NT2/D1 (cell line): ENCODE results near the gene SFSWAP.
A peak's percentile ranks its signal among the peaks of the same experiment; 100 is the strongest.

ENCODE experiments used
- DNase-seq: peaks from one replicate; pipeline ENCODE4 v3.0.0-alpha.2; 2011; ENCODE audit warnings: low read depth, low spot score
- H3K27me3 ChIP-seq: 2 replicates; pipeline ENCODE4 v1.6.0; 2011; ENCODE audit warnings: mild to moderate bottlenecking; ENCODE audit not compliant: insufficient read length, insufficient read depth
- H3K36me3 ChIP-seq: 2 replicates; pipeline ENCODE4 v1.6.1; 2011; ENCODE audit warnings: mild to moderate bottlenecking, low read length, mixed read lengths; ENCODE audit not compliant: insufficient read depth, insufficient read length
- H3K4me1 ChIP-seq: 2 replicates; pipeline ENCODE4 v1.5.1; 2011; ENCODE audit not compliant: insufficient read depth, insufficient read length
- H3K4me3 ChIP-seq: 2 replicates; pipeline ENCODE4 v1.5.1; 2011; ENCODE audit warnings: low read depth; ENCODE audit not compliant: insufficient read length
- H3K9ac ChIP-seq: 2 replicates; pipeline ENCODE4 v1.6.0; 2011; ENCODE audit warnings: low read depth; ENCODE audit not compliant: insufficient read length
- H3K9me3 ChIP-seq: 2 replicates; pipeline ENCODE4 v1.5.1; 2011; ENCODE audit warnings: mild to moderate bottlenecking, low read length; ENCODE audit not compliant: insufficient read depth
- SUZ12 ChIP-seq: IDR thresholded peaks from 2 replicates; pipeline ENCODE4 v1.6.1; 2011; ENCODE audit not compliant: insufficient read length, insufficient read depth; ENCODE audit errors: extremely low read depth
- YY1 ChIP-seq: IDR thresholded peaks from 2 replicates; pipeline ENCODE4 v1.6.1; 2011; ENCODE audit not compliant: insufficient read length, insufficient read depth
- ZNF274 ChIP-seq: IDR thresholded peaks from 2 replicates; pipeline ENCODE4 v1.6.1; 2011; ENCODE audit warnings: mild to moderate bottlenecking, low read depth, low read length

SFSWAP gene

DNA sequence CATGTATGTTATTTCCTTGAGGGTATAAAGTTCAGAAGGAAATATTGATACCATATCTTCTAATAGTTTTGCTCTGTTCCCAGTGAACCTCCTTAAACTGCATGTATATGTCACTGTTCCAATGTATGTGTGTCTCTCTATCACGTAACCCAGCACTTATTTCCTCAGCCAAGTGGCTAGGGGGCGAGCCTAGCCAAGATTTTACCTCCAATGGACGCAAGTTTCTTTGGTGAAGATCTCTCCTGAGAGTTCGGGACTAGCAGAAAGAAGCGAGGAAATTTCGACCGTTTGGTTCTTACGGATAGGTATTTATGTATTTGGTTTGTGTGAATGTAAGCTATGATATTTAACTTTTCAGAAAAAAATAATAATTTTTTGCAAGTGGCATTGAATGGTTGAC, 2.5 kb downstream of the SFSWAP start:
- Histone ChIP-seq H3K36me3 (peaks cover 60% of the 10 kb centered on the region), H3K4me3 (no peak overlapping the region), H3K4me1 (no peaks in the 10 kb centered on the region), H3K9me3 (no peaks in the 10 kb centered on the region), H3K9ac (no peak overlapping the region), H3K27me3 (no peaks in the 10 kb centered on the region)
- DNase-seq: no peak
- TF ChIP-seq YY1: no peak
- no peak for TF ChIP-seq ZNF274

DNA sequence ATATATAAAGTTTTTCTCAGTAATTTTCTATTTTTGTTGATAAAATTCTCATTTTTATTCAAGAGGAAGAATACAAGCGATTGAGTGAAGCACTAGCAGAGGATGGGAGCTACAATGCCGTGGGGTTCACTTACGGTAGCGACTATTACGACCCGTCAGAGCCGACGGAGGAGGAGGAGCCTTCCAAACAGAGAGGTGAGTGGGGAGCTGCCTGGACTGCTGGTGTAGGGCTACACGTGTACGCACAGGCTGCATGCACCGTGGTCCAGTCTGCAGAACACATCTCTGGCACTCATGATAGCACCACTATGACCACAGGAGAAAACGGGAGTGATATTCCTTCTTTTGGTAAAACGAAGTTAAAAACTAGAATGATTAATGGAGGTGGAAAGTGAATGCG, 3.9 kb downstream of the SFSWAP start:
- H3K9ac ChIP-seq: no peak overlapping the region
- no peak overlapping the region for H3K4me3 ChIP-seq
- no peaks in the 10 kb centered on the region for H3K4me1 ChIP-seq
- no peak for DNase-seq
- H3K36me3 ChIP-seq: peaks cover 74% of the 10 kb centered on the region
- TF ChIP-seq ZNF274 (no peak), SUZ12 (no peak), YY1 (no peak)
- H3K27me3 ChIP-seq: no peaks in the 10 kb centered on the region
- no peaks in the 10 kb centered on the region for H3K9me3 ChIP-seq

DNA sequence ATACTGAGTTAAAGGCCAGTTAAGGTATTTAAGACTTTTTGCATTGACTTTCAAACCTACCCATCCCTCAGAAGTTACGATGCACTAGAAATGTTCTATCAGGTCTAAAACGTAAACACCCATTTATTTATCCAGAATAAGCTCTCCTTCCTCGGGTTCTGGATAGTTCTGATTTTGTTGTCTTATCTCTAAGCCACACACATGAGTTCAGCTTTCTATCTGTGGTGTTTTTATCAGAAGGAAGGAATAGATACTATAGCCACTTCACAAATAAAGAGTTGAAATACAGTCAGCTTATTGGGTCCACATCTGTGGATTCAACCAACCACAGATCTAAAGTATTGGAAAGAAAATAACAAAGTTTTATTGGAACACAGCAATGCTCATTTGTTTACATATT, 5.4 kb downstream of the SFSWAP start:
- peaks cover 89% of the 10 kb centered on the region for H3K36me3 ChIP-seq
- no peak overlapping the region for H3K4me3 ChIP-seq
- no peaks in the 10 kb centered on the region for H3K9me3 ChIP-seq
- DNase-seq: no peak
- no peaks in the 10 kb centered on the region for H3K27me3 ChIP-seq
- no peak overlapping the region for H3K9ac ChIP-seq
- TF ChIP-seq SUZ12: no peak
- TF ChIP-seq ZNF274: no peak
- no peak for TF ChIP-seq YY1
- H3K4me1 ChIP-seq: no peaks in the 10 kb centered on the region

DNA sequence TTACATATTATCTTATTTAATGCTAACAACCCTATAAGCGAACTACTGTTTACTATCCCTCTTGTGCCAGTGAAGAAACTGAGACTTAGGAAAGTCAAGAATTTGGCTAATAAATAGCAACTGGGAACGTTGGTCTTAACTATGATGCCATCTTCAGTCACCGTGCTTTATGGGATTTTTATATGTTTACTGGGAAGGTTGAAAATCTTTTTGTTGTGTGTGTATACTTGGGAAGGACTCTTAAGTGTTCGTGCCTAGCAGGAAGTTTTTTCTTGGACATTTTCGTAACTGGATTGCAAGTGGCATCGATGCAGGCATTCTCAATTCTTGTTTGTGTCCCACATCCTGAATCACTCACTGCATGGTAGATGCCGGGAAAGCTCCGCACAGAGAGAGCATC, 9.4 kb downstream of the SFSWAP start:
- Histone ChIP-seq H3K9me3 (no peaks in the 10 kb centered on the region), H3K36me3 (peaks cover 79% of the 10 kb centered on the region), H3K4me3 (no peak overlapping the region), H3K9ac (no peak overlapping the region), H3K27me3 (no peaks in the 10 kb centered on the region), H3K4me1 (no peaks in the 10 kb centered on the region)
- TF ChIP-seq YY1 (no peak), SUZ12 (no peak), ZNF274 (no peak)
- DNase-seq: no peak

DNA sequence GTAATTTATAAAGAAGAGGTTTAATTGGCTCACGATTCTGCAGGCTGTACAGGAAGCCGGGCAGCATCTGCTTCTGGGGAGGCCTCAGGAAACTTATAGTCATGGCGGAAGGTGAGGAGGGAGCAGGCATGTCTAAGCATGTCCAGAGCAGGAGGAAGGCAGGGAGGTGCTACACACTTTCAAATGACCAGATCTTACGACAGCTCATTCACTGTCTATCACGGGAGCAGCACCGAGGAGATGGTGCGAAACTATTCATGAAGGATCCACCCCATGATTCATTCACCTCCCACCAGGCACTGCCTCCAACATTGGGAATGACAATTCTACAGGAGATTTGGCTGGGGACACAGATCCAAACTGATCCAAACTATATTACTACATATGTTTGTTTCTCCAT, 10.0 kb downstream of the SFSWAP start:
- no peak for TF ChIP-seq SUZ12
- TF ChIP-seq YY1: no peak
- Histone ChIP-seq H3K4me3 (no peak overlapping the region), H3K9me3 (no peaks in the 10 kb centered on the region), H3K9ac (no peak overlapping the region), H3K4me1 (no peaks in the 10 kb centered on the region), H3K27me3 (no peaks in the 10 kb centered on the region), H3K36me3 (peaks cover 79% of the 10 kb centered on the region)
- DNase-seq: no peak

DNA sequence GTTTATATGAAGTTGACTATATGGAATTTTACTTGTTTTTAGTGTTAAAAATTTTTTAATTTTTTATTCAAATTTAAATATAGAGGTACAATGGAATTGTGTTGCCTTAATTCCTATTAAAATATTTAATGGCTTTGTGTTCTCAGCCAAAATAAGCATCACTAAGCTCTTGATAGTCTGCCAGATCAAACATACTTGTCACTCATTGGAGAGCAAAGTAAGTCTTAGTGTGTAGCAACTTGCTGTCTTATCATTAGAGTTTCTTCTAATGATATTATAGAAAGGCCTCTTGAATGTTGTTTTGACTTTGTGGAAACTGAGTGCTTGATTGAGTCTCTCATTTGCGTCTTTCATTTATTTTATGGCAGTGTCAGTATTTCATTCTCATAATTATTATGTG, 10.7 kb downstream of the SFSWAP start:
- H3K9me3 ChIP-seq: no peaks in the 10 kb centered on the region
- H3K36me3 ChIP-seq: peaks cover 76% of the 10 kb centered on the region
- no peaks in the 10 kb centered on the region for H3K4me1 ChIP-seq
- DNase-seq: no peak
- no peak overlapping the region for H3K9ac ChIP-seq
- no peak overlapping the region for H3K4me3 ChIP-seq
- no peak for TF ChIP-seq ZNF274
- TF ChIP-seq YY1: no peak
- no peak for TF ChIP-seq SUZ12
- no peaks in the 10 kb centered on the region for H3K27me3 ChIP-seq

DNA sequence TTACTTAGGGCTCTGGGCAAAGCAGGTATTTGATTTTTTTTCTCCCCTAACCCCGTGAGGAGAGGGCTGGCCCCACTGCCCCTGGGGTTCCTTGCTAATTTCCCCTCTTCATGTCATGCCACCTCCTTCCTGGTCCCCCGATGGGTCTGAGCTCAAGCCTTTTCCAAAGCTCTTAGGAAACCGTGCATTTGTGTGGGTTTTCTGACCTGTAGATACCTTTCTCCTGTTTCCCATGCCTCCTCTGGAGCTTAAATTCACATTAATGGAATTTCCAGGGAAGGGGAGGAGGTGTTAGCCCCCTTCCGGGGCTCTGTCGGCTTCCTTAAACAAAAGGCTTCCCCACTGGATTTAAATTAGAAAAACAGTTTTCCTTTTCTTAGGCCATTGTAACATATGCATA, 12.6 kb downstream of the SFSWAP start:
- Histone ChIP-seq H3K4me1 (no peaks in the 10 kb centered on the region), H3K9me3 (no peaks in the 10 kb centered on the region), H3K4me3 (no peak overlapping the region), H3K36me3 (peaks cover 76% of the 10 kb centered on the region), H3K9ac (no peak overlapping the region), H3K27me3 (no peaks in the 10 kb centered on the region)
- DNase-seq: peak; percentile 90
- TF ChIP-seq YY1 (no peak), SUZ12 (no peak)

DNA sequence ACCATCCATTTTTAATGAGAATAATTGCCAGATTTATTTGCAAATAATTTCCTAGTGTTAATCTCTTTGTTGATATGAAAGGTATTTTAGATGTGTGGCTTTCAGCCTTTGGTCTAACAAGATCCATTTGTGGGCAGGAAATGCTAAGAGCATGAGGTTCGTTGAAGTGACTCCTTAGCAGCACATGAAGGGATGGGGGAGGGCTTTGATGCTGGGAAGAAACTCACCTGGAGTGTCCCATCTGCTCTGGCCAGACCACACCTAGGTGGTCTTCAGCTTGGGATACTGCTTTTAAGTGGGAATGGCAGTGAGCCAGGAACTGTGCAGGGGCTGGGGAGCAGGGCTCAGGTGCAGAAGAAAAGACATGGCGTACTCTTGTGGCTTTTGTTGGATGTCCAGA, 13.6 kb downstream of the SFSWAP start:
- no peak overlapping the region for H3K9ac ChIP-seq
- no peaks in the 10 kb centered on the region for H3K4me1 ChIP-seq
- no peak for TF ChIP-seq ZNF274
- no peak for TF ChIP-seq YY1
- TF ChIP-seq SUZ12: no peak
- H3K36me3 ChIP-seq: peaks cover 76% of the 10 kb centered on the region
- no peaks in the 10 kb centered on the region for H3K27me3 ChIP-seq
- no peak overlapping the region for H3K4me3 ChIP-seq
- no peaks in the 10 kb centered on the region for H3K9me3 ChIP-seq
- no peak for DNase-seq
